ENCODE measurements around the gene IL17RD. TPM values are rescaled to one million over a fixed set of nuclear protein-coding genes. Genes with fewer than 3 reads are reported as not detected.

IL17RD gene
- total and polyA plus RNA-seq, 2 experiments from 2014 or later, result 10.7 to 104 TPM

DNA sequence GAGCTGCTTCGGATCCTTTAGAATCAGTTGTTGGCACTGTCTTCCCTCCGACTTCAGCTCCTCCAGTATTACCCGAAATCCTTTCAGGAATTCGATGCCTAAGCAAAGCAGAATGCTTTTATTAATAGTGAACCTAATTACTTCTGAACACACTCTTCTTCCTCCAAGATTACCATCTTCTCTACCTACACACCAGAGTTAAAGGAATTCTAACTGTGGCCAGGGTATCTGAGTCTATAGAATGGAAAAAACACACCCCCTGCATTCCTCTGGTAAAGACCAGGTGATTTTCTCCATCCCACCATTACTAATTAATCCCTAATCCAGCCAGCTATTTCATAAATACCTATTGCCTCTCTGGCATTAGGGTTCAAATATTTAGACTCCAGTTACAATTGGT, 54.9 kb downstream of the IL17RD start:
- no peaks in the 10 kb centered on the region for H3K9me3 Mint-ChIP-seq
- DNase-seq (ENCODE audit: low spot score), result no peak
- Histone ChIP-seq H3K4me1 (ENCODE audit: insufficient read depth) (peaks cover 32% of the 10 kb centered on the region), H3K9me2 (ENCODE audit: insufficient read depth) (no peaks in the 10 kb centered on the region), H3K4me3 (no peak overlapping the region), H3F3A (replicated peaks; ENCODE audit: low read depth) (0 out of 2 replicates have a peak, but pooled peaks cover 5% of the 10 kb centered on the region), H4K20me1 (replicated peaks; ENCODE audit: insufficient read depth) (no peaks in the 10 kb centered on the region), H3K4me2 (peak overlapping the region; percentile 9; the same call in 1 of the 2 replicates), H2AFZ (no peak overlapping the region), H3K27ac (ENCODE audit: low read depth) (peak overlapping the region; percentile 85), H3K79me2 (replicated peaks; ENCODE audit: insufficient read depth) (no peaks in the 10 kb centered on the region), H3K27me3 (ENCODE audit: insufficient read depth) (no peaks in the 10 kb centered on the region), H3K36me3 (ENCODE audit: insufficient read depth) (peaks cover 31% of the 10 kb centered on the region)
- peak overlapping the region; percentile 40; the same call in 1 of the 2 replicates for H3K27ac Mint-ChIP-seq
- peaks cover 16% of the 10 kb centered on the region for H3K27me3 Mint-ChIP-seq (ENCODE audit: insufficient read depth, low read depth, poor library complexity)
- no peak for TF ChIP-seq JUNB (IDR thresholded peaks at IDR 0.05; ENCODE audit: unreplicated experiment)
- TF ChIP-seq, protein P1, sequence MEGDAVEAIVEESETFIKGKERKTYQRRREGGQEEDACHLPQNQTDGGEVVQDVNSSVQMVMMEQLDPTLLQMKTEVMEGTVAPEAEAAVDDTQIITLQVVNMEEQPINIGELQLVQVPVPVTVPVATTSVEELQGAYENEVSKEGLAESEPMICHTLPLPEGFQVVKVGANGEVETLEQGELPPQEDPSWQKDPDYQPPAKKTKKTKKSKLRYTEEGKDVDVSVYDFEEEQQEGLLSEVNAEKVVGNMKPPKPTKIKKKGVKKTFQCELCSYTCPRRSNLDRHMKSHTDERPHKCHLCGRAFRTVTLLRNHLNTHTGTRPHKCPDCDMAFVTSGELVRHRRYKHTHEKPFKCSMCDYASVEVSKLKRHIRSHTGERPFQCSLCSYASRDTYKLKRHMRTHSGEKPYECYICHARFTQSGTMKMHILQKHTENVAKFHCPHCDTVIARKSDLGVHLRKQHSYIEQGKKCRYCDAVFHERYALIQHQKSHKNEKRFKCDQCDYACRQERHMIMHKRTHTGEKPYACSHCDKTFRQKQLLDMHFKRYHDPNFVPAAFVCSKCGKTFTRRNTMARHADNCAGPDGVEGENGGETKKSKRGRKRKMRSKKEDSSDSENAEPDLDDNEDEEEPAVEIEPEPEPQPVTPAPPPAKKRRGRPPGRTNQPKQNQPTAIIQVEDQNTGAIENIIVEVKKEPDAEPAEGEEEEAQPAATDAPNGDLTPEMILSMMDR (conservative IDR thresholded peaks at IDR 0.05; ENCODE audit: low read depth in 2 of 2), result no peak
- TF ChIP-seq, protein P2, sequence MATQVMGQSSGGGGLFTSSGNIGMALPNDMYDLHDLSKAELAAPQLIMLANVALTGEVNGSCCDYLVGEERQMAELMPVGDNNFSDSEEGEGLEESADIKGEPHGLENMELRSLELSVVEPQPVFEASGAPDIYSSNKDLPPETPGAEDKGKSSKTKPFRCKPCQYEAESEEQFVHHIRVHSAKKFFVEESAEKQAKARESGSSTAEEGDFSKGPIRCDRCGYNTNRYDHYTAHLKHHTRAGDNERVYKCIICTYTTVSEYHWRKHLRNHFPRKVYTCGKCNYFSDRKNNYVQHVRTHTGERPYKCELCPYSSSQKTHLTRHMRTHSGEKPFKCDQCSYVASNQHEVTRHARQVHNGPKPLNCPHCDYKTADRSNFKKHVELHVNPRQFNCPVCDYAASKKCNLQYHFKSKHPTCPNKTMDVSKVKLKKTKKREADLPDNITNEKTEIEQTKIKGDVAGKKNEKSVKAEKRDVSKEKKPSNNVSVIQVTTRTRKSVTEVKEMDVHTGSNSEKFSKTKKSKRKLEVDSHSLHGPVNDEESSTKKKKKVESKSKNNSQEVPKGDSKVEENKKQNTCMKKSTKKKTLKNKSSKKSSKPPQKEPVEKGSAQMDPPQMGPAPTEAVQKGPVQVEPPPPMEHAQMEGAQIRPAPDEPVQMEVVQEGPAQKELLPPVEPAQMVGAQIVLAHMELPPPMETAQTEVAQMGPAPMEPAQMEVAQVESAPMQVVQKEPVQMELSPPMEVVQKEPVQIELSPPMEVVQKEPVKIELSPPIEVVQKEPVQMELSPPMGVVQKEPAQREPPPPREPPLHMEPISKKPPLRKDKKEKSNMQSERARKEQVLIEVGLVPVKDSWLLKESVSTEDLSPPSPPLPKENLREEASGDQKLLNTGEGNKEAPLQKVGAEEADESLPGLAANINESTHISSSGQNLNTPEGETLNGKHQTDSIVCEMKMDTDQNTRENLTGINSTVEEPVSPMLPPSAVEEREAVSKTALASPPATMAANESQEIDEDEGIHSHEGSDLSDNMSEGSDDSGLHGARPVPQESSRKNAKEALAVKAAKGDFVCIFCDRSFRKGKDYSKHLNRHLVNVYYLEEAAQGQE (IDR thresholded peaks at IDR 0.05; ENCODE audit: unreplicated experiment), result no peak
- TF ChIP-seq, protein P3, sequence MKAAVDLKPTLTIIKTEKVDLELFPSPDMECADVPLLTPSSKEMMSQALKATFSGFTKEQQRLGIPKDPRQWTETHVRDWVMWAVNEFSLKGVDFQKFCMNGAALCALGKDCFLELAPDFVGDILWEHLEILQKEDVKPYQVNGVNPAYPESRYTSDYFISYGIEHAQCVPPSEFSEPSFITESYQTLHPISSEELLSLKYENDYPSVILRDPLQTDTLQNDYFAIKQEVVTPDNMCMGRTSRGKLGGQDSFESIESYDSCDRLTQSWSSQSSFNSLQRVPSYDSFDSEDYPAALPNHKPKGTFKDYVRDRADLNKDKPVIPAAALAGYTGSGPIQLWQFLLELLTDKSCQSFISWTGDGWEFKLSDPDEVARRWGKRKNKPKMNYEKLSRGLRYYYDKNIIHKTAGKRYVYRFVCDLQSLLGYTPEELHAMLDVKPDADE (IDR thresholded peaks at IDR 0.05), result no peak
- TF ChIP-seq NANOG (IDR thresholded peaks at IDR 0.05; ENCODE audit: borderline replicate concordance), result no peak
- no peak for TF ChIP-seq POLR2AphosphoS5 (IDR thresholded peaks at IDR 0.05; ENCODE audit: low read depth)
- no peak for TF ChIP-seq EZH2phosphoT487 (IDR thresholded peaks at IDR 0.05; ENCODE audit: unreplicated experiment)
- TF ChIP-seq EZH2 (IDR thresholded peaks at IDR 0.05; ENCODE audit: low read depth, unreplicated experiment), result no peak
- no peak for TF ChIP-seq CREB1 (CRISPR knock-in tag; IDR thresholded peaks at IDR 0.05; ENCODE audit: low read depth)
- TF ChIP-seq, protein P4, sequence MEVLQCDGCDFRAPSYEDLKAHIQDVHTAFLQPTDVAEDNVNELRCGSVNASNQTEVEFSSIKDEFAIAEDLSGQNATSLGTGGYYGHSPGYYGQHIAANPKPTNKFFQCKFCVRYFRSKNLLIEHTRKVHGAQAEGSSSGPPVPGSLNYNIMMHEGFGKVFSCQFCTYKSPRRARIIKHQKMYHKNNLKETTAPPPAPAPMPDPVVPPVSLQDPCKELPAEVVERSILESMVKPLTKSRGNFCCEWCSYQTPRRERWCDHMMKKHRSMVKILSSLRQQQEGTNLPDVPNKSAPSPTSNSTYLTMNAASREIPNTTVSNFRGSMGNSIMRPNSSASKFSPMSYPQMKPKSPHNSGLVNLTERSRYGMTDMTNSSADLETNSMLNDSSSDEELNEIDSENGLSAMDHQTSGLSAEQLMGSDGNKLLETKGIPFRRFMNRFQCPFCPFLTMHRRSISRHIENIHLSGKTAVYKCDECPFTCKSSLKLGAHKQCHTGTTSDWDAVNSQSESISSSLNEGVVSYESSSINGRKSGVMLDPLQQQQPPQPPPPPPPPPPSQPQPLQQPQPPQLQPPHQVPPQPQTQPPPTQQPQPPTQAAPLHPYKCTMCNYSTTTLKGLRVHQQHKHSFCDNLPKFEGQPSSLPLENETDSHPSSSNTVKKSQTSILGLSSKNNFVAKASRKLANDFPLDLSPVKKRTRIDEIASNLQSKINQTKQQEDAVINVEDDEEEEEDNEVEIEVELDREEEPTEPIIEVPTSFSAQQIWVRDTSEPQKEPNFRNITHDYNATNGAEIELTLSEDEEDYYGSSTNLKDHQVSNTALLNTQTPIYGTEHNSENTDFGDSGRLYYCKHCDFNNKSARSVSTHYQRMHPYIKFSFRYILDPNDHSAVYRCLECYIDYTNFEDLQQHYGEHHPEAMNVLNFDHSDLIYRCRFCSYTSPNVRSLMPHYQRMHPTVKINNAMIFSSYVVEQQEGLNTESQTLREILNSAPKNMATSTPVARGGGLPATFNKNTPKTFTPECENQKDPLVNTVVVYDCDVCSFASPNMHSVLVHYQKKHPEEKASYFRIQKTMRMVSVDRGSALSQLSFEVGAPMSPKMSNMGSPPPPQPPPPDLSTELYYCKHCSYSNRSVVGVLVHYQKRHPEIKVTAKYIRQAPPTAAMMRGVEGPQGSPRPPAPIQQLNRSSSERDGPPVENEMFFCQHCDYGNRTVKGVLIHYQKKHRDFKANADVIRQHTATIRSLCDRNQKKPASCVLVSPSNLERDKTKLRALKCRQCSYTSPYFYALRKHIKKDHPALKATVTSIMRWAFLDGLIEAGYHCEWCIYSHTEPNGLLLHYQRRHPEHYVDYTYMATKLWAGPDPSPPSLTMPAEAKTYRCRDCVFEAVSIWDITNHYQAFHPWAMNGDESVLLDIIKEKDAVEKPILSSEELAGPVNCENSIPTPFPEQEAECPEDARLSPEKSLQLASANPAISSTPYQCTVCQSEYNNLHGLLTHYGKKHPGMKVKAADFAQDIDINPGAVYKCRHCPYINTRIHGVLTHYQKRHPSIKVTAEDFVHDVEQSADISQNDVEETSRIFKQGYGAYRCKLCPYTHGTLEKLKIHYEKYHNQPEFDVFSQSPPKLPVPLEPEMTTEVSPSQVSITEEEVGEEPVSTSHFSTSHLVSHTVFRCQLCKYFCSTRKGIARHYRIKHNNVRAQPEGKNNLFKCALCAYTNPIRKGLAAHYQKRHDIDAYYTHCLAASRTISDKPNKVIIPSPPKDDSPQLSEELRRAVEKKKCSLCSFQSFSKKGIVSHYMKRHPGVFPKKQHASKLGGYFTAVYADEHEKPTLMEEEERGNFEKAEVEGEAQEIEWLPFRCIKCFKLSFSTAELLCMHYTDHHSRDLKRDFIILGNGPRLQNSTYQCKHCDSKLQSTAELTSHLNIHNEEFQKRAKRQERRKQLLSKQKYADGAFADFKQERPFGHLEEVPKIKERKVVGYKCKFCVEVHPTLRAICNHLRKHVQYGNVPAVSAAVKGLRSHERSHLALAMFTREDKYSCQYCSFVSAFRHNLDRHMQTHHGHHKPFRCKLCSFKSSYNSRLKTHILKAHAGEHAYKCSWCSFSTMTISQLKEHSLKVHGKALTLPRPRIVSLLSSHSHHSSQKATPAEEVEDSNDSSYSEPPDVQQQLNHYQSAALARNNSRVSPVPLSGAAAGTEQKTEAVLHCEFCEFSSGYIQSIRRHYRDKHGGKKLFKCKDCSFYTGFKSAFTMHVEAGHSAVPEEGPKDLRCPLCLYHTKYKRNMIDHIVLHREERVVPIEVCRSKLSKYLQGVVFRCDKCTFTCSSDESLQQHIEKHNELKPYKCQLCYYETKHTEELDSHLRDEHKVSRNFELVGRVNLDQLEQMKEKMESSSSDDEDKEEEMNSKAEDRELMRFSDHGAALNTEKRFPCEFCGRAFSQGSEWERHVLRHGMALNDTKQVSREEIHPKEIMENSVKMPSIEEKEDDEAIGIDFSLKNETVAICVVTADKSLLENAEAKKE (CRISPR knock-in tag; IDR thresholded peaks at IDR 0.05), result no peak
- H3K4me3 Mint-ChIP-seq, result no peak overlapping the region
- ATAC-seq, result no peak; the same call in 2 of the 3 replicates
- H3K36me3 Mint-ChIP-seq (ENCODE audit: low read depth), result peaks cover 91% of the 10 kb centered on the region
- peaks cover 34% of the 10 kb centered on the region for H3K4me1 Mint-ChIP-seq
